Kidney tubule cell (primary cell): Measurements from ENCODE around the gene PLTP.

ENCODE experiments used
- DNase-seq: peaks from one replicate; pipeline ENCODE4 v3.0.0-alpha.2; 2018; ENCODE audit warnings: low spot score

PLTP gene

DNA sequence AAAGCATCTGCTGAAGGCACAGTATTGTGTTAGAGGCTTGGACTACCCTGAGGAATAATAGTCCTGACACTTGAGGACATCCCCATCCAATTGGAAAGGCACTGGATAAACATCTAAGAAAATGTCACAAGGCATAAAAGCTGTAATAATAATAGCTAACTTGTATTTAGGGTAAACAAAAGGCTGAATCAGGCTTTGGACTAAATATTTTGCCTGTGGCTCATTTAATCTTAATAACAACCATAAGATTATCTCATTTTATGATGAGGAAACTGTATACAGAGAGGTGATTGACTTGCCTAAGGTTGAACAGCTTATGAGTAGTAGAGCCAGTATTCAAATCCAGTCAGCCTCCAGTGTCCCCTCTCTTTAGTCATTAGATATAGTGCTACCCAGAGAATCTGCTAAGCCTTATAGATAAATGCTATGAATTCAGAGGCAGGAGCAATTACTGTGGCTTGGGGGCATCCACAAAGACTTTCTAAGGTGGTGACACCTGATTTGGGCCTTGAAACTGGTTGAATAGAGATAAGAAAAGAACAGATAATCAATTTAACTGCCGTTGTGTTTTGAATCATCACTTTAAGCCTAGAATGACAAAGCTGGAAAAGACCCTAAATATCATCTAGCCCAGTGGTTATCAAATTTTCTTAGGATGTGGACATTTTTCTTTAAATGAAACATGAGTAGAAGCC, 38.4 kb downstream of the PLTP start:
- DNase-seq = no peak

DNA sequence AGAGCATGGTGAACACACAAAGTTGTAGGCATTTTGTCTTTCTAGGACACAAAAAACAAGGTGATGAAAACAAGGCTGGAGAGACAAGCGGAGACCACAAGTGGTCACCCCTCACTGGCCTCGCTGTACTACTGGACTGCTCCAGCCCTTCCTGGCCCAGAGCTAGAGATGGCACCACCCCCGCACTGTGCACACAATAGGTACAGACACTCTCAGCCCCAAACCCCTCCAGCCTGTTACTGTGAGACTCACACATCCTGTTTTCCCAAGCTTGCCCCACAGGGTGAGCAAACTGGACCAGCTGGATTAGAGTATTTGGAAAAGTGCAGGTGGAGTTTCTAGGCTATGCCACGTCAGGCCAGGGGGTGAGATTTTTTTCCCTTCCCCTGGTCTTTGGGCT, 39.3 kb downstream of the PLTP start:
- DNase-seq = no peak

DNA sequence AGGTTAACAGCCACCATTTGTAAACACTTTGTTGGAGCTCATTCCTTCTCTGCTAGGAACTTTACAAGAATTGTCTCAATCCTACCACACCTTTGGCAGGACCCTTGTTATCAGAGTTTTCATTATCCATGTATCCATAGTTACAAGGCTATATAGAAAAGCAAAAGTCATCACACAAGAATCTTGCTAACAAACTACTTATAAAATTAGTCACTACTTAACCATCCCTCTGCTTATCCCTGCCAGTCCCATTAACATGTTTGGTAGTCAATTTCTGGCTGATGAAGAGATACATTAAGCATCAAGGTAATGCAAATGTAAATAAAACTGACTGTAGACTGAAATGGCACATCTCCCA, 44.2 kb downstream of the PLTP start:
- DNase-seq = peak; percentile 74

DNA sequence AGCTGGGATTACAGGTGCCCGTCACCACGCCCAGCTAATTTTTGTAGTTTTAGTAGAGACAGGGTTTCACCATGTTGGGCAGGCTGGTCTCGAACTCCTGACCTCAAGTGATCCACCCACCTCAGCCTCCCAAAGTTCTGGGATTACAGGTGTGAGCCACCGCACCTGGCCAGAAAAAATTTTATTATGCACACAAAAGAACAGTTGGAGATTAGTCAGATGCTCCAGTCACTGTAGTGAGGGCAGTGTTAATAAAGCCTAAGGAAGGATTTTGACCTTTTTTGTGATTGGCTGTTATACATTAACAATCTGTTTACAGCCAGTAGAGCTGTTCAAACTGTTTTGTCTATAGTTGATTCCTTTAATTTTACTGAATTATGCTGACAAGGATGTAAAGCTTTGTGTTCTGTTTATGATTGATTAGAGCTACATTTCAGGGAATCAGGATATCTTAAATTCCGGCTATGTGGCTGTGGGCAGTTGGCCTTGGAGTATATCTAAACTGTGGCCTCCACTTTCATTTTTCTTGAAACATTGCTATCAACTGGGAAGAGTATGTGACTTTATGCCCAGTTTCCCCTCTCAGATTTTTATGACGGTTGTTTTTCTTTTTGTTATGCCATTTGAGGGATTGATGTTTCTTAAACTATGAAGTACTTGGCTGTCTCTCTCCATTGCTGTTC, 44.7 kb downstream of the PLTP start:
- DNase-seq = no peak

DNA sequence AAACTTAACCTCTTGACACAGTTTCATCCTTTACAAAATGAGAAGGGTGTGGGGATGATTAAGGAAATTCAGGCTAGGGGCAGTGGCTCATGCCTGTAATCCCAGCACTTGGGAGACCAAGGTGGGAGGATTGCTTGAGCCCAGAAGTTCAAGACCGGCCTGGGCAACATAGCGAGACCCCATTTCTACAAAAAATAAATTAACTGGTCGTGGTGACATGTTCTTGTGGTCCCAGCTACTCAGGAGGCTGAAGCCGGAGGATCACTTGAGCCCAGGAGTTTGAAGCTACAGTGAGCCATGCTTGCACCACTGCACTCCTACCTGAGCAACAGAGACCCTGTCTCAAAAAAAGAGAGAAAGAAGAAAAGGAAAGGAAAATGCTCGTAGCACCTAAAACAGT, 45.5 kb downstream of the PLTP start:
- no peak for DNase-seq

DNA sequence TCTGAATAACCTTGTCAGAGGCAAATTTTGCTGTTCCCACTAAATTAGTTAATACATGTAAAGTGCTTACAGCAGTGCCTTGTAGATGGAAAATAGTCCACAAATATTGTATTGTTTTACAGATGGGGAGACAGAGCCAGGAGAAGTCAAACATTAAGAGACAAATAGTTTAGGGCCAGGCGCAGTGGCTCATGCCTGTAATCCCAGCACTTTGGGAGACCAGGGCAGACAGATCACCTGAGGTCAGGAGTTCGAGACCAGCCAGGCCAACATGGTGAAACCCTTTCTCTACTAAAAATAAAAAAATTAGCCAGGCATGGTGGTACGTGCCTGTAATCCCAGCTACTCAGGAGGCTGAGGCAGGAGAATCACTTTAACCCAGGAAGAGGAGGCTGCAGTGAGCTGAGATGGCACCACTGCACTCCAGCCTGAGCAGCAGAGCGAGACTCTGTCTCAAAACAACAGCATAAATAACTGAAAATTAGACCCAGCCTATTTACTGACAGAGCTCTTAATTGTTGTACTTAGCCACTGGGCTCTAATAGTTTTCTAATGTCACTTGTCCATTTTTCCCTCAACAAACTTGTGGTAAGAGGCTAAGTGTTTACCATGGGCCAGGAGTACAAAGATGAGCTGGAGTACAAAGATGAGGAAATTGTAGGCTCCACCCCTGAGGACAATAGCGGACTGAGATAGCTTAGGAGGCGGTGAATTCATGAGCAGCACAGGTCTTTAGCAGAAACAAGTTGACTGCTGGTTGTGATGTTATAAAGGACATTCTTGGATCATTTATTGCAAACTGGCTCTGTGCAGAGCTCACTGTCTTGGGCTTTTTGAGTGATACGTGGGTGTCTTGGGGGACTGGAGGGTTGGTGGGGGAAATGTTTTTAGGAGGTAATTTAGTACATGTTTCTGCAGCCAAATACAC, 48.1 kb downstream of the PLTP start:
- no peak for DNase-seq

DNA sequence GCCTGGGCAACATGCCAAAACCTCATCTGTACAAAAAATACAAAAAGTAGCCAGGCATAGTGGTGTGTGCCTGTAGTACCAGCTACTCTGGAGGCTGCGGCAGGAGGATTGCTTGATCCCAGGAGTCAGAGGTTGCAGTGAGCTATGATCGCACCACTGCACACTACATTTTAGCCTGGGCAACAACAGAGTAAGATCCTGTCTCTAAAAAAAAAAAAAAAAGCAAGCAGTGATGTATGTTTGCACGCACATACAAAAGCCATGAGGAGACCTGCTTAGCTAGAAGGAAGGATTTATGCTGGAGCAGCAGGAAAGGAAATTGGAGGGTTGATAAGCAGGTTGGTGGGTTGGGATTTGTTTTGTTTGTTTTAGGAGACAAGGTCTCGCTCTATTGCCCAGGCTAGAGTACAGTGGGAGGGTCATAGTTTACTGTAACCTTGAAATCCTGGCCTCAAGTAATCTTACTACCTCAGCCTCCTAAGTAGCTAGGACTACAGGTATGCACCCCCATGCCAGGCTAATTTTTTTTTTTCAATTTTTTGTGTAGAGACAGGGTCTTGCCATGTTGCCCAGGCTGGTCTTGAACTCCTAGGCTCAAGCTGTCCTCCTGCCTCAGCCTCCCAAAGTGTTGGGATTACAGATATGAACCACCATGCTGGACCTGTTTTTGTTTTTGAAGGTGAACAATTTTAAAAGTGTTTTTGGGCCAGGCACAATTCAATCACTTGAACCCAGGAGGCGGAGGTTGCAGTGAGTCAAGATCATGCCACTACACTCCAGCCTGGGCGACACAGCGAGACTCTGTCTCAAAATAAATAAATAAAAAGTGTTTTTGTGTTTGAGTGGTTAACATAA, 50.5 kb downstream of the PLTP start:
- DNase-seq = peak; percentile 37

DNA sequence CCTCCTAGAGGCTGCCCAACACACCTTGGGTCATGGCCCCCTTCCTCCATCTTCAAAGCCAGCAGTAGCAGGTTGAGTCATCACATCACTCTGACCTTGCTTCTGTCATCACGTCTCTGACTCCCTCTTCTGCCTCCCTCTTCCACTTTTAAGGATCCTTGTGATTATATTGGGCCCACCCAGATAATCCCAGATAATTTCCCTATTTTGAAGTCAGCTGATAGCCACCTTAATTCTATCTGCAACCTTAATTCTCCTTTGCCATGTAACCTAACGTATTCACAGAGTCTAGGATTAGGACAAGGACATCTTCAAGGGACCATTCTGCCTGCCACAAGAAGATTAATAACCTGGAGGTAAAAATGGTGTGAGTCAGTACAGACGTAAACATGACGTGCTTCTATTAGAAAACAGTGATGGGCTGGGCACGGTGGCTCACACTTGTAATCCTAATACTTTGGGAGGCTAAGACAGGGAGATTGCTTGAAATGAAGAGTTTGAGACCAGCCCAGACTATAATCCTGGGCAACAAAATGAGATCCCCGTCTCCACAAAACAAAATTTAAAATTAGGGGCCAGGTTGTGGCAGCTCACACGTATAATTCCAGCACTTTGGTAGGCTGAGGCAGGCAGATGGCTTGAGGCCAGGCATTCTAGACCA, 51.3 kb downstream of the PLTP start:
- no peak for DNase-seq

DNA sequence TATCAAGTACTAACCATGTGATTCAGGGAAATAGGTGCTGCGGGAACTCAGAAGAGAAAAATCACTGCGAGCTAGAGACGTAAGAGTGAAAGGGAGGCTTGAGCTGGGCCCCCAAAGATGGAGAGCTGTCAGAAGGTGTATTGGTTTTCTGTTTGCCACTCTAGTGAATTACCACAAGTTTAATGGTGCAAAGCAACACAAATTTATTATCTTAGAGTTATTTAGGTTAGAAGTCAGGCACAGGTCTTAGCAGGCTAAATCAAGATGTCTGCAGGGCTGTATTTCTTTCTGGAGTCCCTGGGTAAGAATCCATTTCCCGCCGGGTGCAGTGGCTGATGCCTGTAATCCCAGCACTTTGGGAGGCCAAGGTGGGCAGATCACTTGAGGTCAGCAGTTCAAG, 52.0 kb downstream of the PLTP start:
- no peak for DNase-seq

DNA sequence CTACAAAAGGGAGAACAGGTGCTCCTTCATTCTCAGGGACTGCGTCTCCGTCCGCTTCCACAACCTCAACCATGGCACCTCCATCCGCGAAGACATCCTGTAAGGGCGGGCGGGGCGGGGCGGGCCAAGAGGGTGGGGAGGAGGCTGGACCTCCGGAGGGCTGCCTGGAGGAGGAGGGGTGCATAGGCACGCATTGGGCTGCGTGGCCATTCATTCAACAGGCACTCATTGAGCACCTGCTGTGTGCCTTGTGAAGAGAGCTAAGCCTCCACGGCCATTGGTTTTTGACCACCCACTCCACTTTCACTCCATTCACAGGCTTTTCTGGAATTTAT, 54.1 kb downstream of the PLTP start:
- DNase-seq = no peak

DNA sequence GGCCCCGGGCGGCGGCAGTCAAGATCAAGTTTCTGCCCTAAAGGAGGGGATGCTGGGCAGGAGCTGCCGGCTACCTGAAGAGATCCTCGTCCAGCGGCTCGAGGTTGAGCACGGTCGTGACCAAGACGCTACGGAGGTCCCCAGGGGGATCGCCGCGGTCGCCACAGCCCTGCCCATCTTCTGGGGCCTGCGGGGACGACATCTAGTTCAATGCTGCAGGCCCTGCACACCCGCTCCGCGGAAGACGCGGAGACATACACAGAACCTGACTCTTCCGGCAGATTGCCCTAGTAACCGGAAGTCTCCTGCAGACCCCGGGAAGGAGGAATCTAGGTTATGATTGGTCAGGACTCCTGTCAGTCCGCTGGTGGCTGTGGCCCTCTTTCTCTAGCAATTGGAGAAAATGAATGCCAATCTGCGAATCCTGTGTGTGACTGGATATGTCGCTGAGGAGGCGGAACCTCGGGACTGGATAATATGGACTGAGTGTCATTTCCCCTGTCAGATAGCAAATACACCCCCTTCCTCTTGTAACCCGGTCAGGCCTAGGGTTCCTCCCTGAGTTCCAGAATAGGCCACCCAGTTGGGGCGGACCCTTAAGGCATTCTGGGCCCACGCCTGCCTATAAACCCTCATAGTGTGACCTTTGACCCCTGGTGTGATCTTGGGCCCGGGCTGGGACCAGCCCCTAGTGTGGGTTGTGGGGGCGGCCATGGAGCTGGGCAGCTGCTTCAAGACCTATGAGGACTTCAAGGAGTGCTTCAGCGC, 54.7 kb downstream of the PLTP start, which contains the start of the genes ACOT8 and ZSWIM3:
ACOT8 (minus strand) TSS at position 279 of the 768 bp plus-strand sequence; CDS start at position 202, 77 bp downstream.
ZSWIM3 (plus strand) TSS at position 501 of the 768 bp plus-strand sequence; CDS start at position 713, 212 bp downstream.
- peak; percentile 100 for DNase-seq

DNA sequence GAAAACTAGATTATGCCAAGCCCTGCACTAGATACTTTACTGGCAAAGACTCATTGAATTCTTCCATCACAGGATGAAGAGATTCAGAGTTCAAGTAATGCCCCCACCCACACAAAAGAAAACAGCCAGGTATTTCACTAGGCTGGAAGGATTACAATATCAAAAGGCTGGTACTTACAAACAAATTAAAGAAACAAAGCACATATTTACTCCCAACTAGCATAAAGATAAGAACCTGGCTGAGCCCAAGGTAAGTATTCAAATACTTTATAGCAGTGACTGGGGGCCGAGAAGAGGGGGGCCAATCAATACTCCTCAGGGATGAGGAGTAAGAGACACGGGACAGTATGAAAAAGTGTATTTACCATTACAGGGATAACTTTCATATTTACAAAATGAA, 58.5 kb downstream of the PLTP start:
- no peak for DNase-seq

DNA sequence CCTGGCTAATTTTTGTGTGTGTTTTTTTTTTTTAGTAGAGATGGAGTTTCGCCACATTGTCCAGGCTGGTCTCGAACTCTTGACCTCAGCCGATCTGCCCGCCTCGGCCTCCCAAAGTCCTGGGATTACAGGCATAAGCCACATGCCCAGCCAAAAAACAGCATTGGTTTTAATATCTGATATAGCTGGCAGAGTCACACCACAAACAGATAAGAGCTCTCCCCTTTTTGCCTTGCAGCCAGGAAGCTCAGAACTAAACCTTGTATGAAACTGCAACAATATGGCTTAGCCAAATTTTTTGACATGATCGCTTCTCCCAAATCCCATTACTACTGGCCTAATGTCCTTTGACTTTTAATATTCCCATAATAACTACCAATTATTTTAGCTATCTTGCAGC, 59.6 kb downstream of the PLTP start:
- DNase-seq = no peak

DNA sequence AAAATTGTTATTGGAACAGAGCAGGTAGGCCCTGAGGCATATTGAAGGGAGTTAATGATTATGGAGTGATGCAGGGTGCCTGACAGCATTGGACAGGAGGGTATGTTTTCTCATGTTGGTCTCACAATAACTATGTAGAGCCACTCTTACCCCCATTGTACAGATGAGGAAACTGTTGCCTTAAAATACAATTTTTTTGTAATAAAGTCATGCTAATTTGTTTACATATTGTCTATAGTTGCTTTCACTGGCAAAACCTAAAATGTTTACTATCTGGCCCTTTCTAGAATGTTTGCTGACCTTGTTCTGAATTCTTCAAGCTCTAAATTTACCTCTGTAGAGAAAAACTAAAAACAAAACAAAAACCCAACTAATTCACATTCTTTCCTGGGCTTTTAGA, 60.5 kb downstream of the PLTP start:
- no peak for DNase-seq

DNA sequence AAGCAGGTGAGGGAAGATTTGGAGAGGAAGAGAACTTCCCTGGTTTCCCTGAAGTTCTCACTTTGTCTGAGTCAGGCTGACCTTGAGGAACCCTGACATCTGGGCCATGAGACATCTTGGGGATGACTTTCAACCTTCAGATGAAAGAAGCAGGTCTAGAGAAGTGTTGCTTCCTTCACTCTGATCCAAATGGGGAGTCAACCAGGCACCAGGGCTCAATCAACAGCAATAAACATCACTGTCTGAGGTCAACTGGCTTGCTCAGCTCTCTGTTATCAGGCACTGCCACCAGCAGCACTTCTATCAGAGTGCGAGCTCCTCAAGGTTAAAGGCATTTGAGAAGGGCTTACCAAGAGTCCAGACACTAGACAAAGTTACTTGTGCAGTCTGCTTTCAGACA, 61.0 kb downstream of the PLTP start:
- no peak for DNase-seq

DNA sequence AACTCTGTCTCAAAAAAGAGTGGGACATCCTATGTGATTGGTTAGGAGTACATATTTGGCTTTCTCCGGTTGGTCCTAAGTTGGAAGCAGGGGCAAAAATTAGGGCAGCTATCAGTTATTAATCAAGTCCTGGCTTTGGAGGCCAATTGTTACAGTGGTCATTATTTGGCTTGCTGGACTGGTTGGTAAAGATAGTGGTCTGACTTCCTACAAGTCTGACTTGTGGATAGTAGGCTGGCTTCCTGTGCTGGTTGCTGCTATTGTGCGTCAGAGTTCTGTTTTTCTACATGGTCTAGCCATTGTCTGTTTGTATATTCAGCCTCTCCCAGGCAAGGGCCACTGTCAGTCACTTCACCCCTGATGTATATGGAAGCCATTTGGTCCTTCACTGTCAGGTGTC, 61.7 kb downstream of the PLTP start:
- DNase-seq = no peak

DNA sequence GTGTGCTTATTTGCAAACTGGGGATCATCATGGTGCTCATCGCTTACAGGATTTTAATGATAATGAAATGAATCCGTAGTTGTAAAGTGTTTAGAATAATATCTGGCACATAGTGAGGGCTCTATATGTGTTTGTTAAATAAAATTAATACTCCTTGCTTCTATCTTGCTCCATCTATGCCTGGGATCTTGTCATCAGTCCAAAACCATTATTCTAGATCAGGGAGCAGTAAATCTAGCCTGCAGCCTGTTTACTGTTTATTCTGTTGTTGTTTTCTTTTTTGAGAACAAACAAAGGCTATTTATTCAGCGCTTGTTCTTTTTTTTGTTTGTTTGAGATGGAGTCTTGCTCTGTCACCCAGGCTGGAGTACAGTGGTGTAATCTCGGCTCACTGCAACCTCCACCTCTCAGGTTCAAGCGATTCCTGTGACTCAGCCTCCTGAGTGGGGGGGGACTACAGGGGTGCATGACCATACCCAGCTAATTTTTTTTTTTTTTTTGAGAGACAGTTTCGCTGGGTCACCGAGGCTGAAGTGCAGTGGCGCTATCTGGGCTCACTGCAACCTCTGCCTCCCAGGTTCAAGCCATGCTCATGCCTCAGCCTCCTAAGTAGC, 62.9 kb downstream of the PLTP start:
- no peak for DNase-seq
